Astrocyte of the cerebellum (primary cell): ENCODE results near the gene MYO1A.
A peak's percentile ranks its signal among the peaks of the same experiment; 100 is the strongest.

ENCODE experiments used
- DNase-seq: peaks from one replicate; pipeline ENCODE4 v3.0.0-alpha.2; 2011; ENCODE audit warnings: low read depth
- H3K4me3 ChIP-seq: 2 replicates; pipeline ENCODE4 v1.5.1; 2011; ENCODE audit warnings: mild to moderate bottlenecking, low read depth, low read length, moderate library complexity
- CTCF ChIP-seq: IDR thresholded peaks from 2 replicates; pipeline ENCODE4 v1.5.1; 2012; ENCODE audit warnings: low read length, low read depth, moderate library complexity, mild to moderate bottlenecking; ENCODE audit errors: missing control alignments
- in situ Hi-C: cut with HindIII; loops from 2 replicates; pipeline ENCODE4 v1.10.0; 2017; ENCODE audit warnings: low sequenced_read_pairs

Gene MYO1A

GRCh38 chr12:57090924-57091637 lies 41.2 kb upstream of the MYO1A start:
- in situ Hi-C loops = no loop called here

GRCh38 chr12:57090490-57090889 lies 40.6 kb upstream of the MYO1A start:
- no peak for DNase-seq
- no peak for TF ChIP-seq CTCF
- peak overlapping the region; percentile 85 for H3K4me3 ChIP-seq
- in situ Hi-C loops = no loop called here

More at GRCh38 chr12:57090924-57091637, 41.2 kb upstream of the MYO1A start:
- peak overlapping the region; percentile 85 for H3K4me3 ChIP-seq
- no peak for DNase-seq
- peak; percentile 22 for TF ChIP-seq CTCF

GRCh38 chr12:57089271-57090245 lies 39.6 kb upstream of the MYO1A start:
- no peak for DNase-seq
- in situ Hi-C loops = no loop called here
- TF ChIP-seq CTCF = no peak
- H3K4me3 ChIP-seq = peak overlapping the region; percentile 85

GRCh38 chr12:57088354-57089270 lies 38.7 kb upstream of the MYO1A start, which contains the start of gene NAB2:
TSS of gene NAB2 (plus strand) at chr12:57089114. CDS start at chr12:57089272, 158 bp downstream.
- TF ChIP-seq CTCF = no peak

GRCh38 chr12:57087691-57088353 lies 37.9 kb upstream of the MYO1A start:
- in situ Hi-C loops = no loop called here
- peak overlapping the region; percentile 69 for H3K4me3 ChIP-seq
- no peak for TF ChIP-seq CTCF
- peak; percentile 54 for DNase-seq

More at GRCh38 chr12:57088354-57089270, 38.7 kb upstream of the MYO1A start, which contains the start of gene NAB2:
- DNase-seq = peak; percentile 64
- in situ Hi-C loops = no loop called here
- H3K4me3 ChIP-seq = peak within 1 kb of the TSS; percentile 85
